Right lobe of liver (tissue), 6 donors: ENCODE results near the gene PPP2R5B. TPM values are rescaled to one million over a fixed set of nuclear protein-coding genes. Genes with fewer than 3 reads are reported as not detected.

Experiments
- ATAC-seq, 4 donors: fragments of 200-7000 bp; cut with Tn5 transposase; one replicate each; pipeline ENCODE4 v1.9.1; 2020; ENCODE audit warnings: mild to moderate bottlenecking in 4 of 4, moderate library complexity in 4 of 4
- DNase-seq, 3 donors: peaks; one replicate each; pipeline ENCODE4 v3.0.0-alpha.2; 2020
- H3K27ac ChIP-seq, 3 donors: fragments of 200-600 bp; one replicate each; pipeline ENCODE4 v1.8.0; 2022
- H3K27me3 ChIP-seq, 2 donors: fragments of 200-600 bp; one replicate each; pipeline ENCODE4 v1.8.0; 2022
- H3K36me3 ChIP-seq, 4 donors: fragments of 200-600 bp; sonication (generic) in 1 of 4; one replicate each; pipeline versions ENCODE4 v1.5.1 to v1.8.0; 2017 to 2022; ENCODE audit warnings: control low read depth in 1 of 4
- H3K4me1 ChIP-seq, 4 donors: fragments of 200-600 bp; sonication (generic) in 1 of 4; one replicate each; pipeline versions ENCODE4 v1.5.1 to v1.8.0; 2017 to 2022; ENCODE audit warnings: control low read depth in 1 of 4
- H3K4me3 ChIP-seq, 3 donors: fragments of 200-600 bp; one replicate each; pipeline ENCODE4 v1.8.0; 2022
- H3K9me3 ChIP-seq, 4 donors: fragments of 200-600 bp; sonication (generic) in 1 of 4; one replicate each; pipeline versions ENCODE4 v1.5.1 to v1.8.0; 2017 to 2022; ENCODE audit warnings: control low read depth in 1 of 4
- CTCF ChIP-seq, 4 donors: fragments of 200-600 bp in 3 of 4; fragments of 450-650 bp in 1 of 4; IDR thresholded peaks; one replicate each; pipeline versions ENCODE4 v1.5.1 to v1.8.0; 2016 to 2022; ENCODE audit warnings: antibody characterized with exemption in 4 of 4, mild to moderate bottlenecking in 2 of 4
- POLR2A ChIP-seq: fragments of 450-650 bp; IDR thresholded peaks from one replicate; pipeline ENCODE4 v1.6.1; 2017; ENCODE audit warnings: antibody characterized with exemption, mild to moderate bottlenecking
- WGBS: methylation state at CpG from one replicate; pipeline ENCODE4 v1.1.6; 2018; ENCODE audit warnings: low coverage, low lambda C conversion rate; ENCODE audit not compliant: insufficient coverage; ENCODE audit errors: missing lambda C conversion rate; 5-methylcytosine and 5-hydroxymethylcytosine counted together
- intact Hi-C, 2 donors: fragments of 100-400 bp; cut with DNase I; formaldehyde crosslinking; loops; one replicate each; pipeline versions ENCODE4 v1.11.2 to v1.14.1; 2022
- total RNA-seq, 6 experiments: library from RNA; depleted of rRNA in 2 of 6; stranded (reverse); fragments of >200 nt in 2 of 6; fragmentation: NEBNext Ultra II Directional in 3 of 6; extraction: Animal tissue kit (Norgen Biotek cat#: 25700) in 3 of 6; gene quantifications; one replicate each; pipeline versions ENCODE4 v1.1.0 to v1.2.4, GENCODE V29; 2016 to 2023
- donor health status: DM: no; HTN: yes; CAD: no.
- donor health status: DM: no; HTN: no; CAD: no.
- donor health status: DM: no; HTN: no; CAD: no.
- donor health status: DM: no; HTN: yes; CAD: no.
- donor health status: DM: no; HTN: yes; CAD: no.

PPP2R5B gene
- total RNA-seq, 6 experiments from 2014 or later: 6.8 to 12.6 (median 8.9) TPM

GRCh38 chr11:64913171-64913727 is 11.2 kb upstream of the PPP2R5B start:
- Histone ChIP-seq H3K27ac (no peak overlapping the region), H3K4me3 (no peak overlapping the region), H3K4me1 (peaks cover 0 to 13% (median 4%) of the 10 kb centered on the region in 4 donors), H3K27me3 (no peaks in the 10 kb centered on the region), H3K9me3 (no peaks in the 10 kb centered on the region), H3K36me3 (peaks cover 5 to 55% (median 28%) of the 10 kb centered on the region in 4 donors)
- intact Hi-C loops: no loop called here
- TF ChIP-seq POLR2A (no peak), CTCF (IDR thresholded peaks at IDR 0.05) (no peak)
- 81% methylated on average over 3 of the region's 18 CpGs for WGBS
- ATAC-seq (no peak), DNase-seq (no peak)

GRCh38 chr11:64914123-64914522 is 10.4 kb upstream of the PPP2R5B start:
- peaks cover 5 to 51% (median 25%) of the 10 kb centered on the region in 4 donors for H3K36me3 ChIP-seq

DNA sequence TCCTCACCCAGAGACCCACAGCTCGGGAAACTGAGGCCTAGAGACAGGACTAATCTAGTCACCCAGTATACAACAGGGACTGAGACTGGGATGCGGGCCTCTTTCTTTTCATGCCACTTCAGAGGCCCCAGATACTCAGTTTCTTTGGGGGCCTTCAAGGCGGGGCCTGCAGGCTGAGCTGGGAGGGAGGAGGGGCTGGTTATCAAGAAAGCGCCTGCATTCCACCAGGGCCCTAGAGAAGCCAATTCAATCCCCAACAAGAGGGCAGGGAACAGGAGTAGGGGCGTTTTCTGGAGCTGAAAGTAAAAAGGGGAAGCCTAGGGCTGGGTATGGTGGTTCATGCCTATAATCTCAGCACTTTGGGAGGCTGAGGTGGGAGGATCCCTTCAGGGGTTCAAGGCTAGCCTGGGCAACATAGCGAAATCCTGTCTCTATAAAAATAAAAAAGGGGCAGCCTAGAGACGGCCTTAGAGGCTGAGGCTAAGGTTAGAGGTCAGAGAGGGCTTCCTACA is 9.1 kb upstream of the PPP2R5B start:
- Histone ChIP-seq H3K4me3 (no peak overlapping the region), H3K4me1 (peaks cover 0 to 14% (median 4%) of the 10 kb centered on the region in 4 donors), H3K36me3 (peaks cover 5 to 38% (median 17%) of the 10 kb centered on the region in 4 donors), H3K9me3 (no peaks in the 10 kb centered on the region), H3K27me3 (no peaks in the 10 kb centered on the region), H3K27ac (no peak overlapping the region)
- TF ChIP-seq CTCF (IDR thresholded peaks at IDR 0.05) (no peak), POLR2A (no peak)
- ATAC-seq (no peak), DNase-seq (no peak)
- intact Hi-C loops: no loop called here
- WGBS: 68% methylated on average over 4 of the region's 7 CpGs

More at GRCh38 chr11:64914123-64914522, 10.4 kb upstream of the PPP2R5B start:
- DNase-seq: no peak
- no peak for ATAC-seq
- TF ChIP-seq POLR2A: no peak
- TF ChIP-seq CTCF (IDR thresholded peaks at IDR 0.05): no peak
- WGBS: no CpG with 5 or more reads among the region's 17 CpGs
- Histone ChIP-seq H3K4me3 (no peak overlapping the region), H3K4me1 (peaks cover 0 to 14% (median 4%) of the 10 kb centered on the region in 4 donors), H3K9me3 (no peaks in the 10 kb centered on the region), H3K27ac (no peak overlapping the region), H3K27me3 (no peaks in the 10 kb centered on the region)
- intact Hi-C loops: no loop called here

DNA sequence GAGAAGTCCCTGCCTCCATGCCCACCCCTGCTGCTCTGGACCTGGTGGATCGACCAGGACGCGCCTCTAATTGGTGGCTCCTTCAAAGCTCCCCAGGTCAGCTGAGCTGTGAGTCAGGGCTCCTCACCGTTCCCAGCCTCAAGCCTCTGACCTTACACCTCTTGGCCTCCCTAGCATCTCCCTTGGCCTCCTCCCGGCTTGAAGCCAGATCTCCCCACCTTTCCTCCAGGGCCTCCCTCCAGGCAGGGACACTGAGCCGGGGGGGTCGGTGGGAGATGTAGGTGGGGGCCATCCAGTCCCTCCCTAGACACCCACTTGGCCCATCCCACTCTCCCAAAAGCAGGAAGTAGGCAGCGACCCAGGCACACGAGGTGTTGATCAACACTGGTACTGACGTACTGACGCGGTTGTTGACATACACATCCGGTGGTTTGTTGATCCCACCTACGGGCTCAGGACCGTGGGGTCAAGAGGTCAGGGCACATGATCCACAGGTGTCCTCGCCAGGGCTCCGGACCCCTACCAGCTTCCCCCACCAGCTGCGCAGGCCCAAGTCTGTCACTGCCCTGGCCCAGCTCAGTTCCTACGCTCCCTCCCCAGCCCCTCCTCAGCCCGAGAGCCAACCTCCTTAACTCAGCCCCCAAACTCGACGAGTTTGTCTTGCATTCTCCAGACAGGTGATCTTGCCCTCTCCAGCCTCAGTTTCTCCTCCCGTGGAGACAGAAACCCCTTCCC is 8.3 kb upstream of the PPP2R5B start:
- ATAC-seq: peak; percentile 38 to 61 (median 42)
- Histone ChIP-seq H3K27me3 (no peaks in the 10 kb centered on the region), H3K27ac (peak overlapping the region; percentile 77 to 89 (median 85)), H3K36me3 (peaks cover 5 to 31% (median 15%) of the 10 kb centered on the region in 4 donors), H3K4me1 (peaks cover 0 to 14% (median 4%) of the 10 kb centered on the region in 4 donors), H3K9me3 (no peaks in the 10 kb centered on the region), H3K4me3 (peak overlapping the region; percentile 87 to 99 (median 91))
- DNase-seq: peak in 2 of 3 donors; percentile 78 to 81
- TF ChIP-seq CTCF (IDR thresholded peaks at IDR 0.05) (no peak), POLR2A (no peak)
- intact Hi-C loops: no loop called here
- WGBS: 0% methylated on average over 8 of the region's 23 CpGs
